ENCODE measurements around the gene ANKRD29. TPM values are rescaled to one million over a fixed set of nuclear protein-coding genes. Genes with fewer than 3 reads are reported as not detected.

Gene ANKRD29
- total and polyA plus RNA-seq, 2 experiments from 2014 or later = 6.6 to 36.6 TPM

GRCh38 chr18:23682045-23682444, 19.3 kb upstream of the ANKRD29 start:
- no peak overlapping the region for H3K27ac ChIP-seq (ENCODE audit: low read depth)
- ATAC-seq (no peak), DNase-seq (ENCODE audit: low spot score) (no peak)
- Mint-ChIP-seq H3K9me3 (no peaks in the 10 kb centered on the region), H3K27ac (no peak overlapping the region), H3K4me3 (no peak overlapping the region), H3K27me3 (ENCODE audit: insufficient read depth, low read depth, poor library complexity) (no peaks in the 10 kb centered on the region), H3K36me3 (ENCODE audit: low read depth) (no peaks in the 10 kb centered on the region), H3K4me1 (no peaks in the 10 kb centered on the region)
- peaks cover 5% of the 10 kb centered on the region; the same call in 1 of the 2 replicates for H3K9me2 ChIP-seq (ENCODE audit: insufficient read depth)
- no peak overlapping the region for H3K4me2 ChIP-seq
- peaks cover 1% of the 10 kb centered on the region; the same call in 1 of the 2 replicates for H3K27me3 ChIP-seq (ENCODE audit: insufficient read depth)
- H3K36me3 ChIP-seq (ENCODE audit: insufficient read depth) = no peaks in the 10 kb centered on the region
- no peaks in the 10 kb centered on the region for H3F3A ChIP-seq (replicated peaks; ENCODE audit: low read depth)
- H3K79me2 ChIP-seq (replicated peaks; ENCODE audit: insufficient read depth) = no peaks in the 10 kb centered on the region
- TF ChIP-seq, protein P1, sequence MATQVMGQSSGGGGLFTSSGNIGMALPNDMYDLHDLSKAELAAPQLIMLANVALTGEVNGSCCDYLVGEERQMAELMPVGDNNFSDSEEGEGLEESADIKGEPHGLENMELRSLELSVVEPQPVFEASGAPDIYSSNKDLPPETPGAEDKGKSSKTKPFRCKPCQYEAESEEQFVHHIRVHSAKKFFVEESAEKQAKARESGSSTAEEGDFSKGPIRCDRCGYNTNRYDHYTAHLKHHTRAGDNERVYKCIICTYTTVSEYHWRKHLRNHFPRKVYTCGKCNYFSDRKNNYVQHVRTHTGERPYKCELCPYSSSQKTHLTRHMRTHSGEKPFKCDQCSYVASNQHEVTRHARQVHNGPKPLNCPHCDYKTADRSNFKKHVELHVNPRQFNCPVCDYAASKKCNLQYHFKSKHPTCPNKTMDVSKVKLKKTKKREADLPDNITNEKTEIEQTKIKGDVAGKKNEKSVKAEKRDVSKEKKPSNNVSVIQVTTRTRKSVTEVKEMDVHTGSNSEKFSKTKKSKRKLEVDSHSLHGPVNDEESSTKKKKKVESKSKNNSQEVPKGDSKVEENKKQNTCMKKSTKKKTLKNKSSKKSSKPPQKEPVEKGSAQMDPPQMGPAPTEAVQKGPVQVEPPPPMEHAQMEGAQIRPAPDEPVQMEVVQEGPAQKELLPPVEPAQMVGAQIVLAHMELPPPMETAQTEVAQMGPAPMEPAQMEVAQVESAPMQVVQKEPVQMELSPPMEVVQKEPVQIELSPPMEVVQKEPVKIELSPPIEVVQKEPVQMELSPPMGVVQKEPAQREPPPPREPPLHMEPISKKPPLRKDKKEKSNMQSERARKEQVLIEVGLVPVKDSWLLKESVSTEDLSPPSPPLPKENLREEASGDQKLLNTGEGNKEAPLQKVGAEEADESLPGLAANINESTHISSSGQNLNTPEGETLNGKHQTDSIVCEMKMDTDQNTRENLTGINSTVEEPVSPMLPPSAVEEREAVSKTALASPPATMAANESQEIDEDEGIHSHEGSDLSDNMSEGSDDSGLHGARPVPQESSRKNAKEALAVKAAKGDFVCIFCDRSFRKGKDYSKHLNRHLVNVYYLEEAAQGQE (IDR thresholded peaks at IDR 0.05; ENCODE audit: unreplicated experiment) = no peak
- TF ChIP-seq STAT1 (IDR thresholded peaks at IDR 0.05; ENCODE audit: unreplicated experiment) = no peak
- TF ChIP-seq CREB1 (CRISPR knock-in tag; IDR thresholded peaks at IDR 0.05; ENCODE audit: low read depth) = no peak
- TF ChIP-seq ZNF331 (CRISPR knock-in tag; IDR thresholded peaks at IDR 0.05; ENCODE audit: low read depth) = no peak
- no peak for TF ChIP-seq EZH2 (IDR thresholded peaks at IDR 0.05; ENCODE audit: low read depth, unreplicated experiment)
- no peak for TF ChIP-seq NANOG (IDR thresholded peaks at IDR 0.05; ENCODE audit: borderline replicate concordance)
- no peak for TF ChIP-seq JUNB (IDR thresholded peaks at IDR 0.05; ENCODE audit: unreplicated experiment)
- no peak for TF ChIP-seq POLR2AphosphoS5 (IDR thresholded peaks at IDR 0.05; ENCODE audit: low read depth)
- no peak for TF ChIP-seq CTCF (conservative IDR thresholded peaks at IDR 0.05; ENCODE audit: low read depth in 2 of 2)
- no peak for TF ChIP-seq ZNF462 (CRISPR knock-in tag; IDR thresholded peaks at IDR 0.05)
- TF ChIP-seq ETS1 (IDR thresholded peaks at IDR 0.05) = no peak
- TF ChIP-seq EZH2phosphoT487 (IDR thresholded peaks at IDR 0.05; ENCODE audit: unreplicated experiment) = no peak
- H2AFZ ChIP-seq = peak overlapping the region; percentile 9; the same call in 1 of the 2 replicates
- H4K20me1 ChIP-seq (replicated peaks; ENCODE audit: insufficient read depth) = no peaks in the 10 kb centered on the region
- no peak overlapping the region for H3K4me3 ChIP-seq
- H3K4me1 ChIP-seq (ENCODE audit: insufficient read depth) = no peaks in the 10 kb centered on the region
